ENCODE measurements around the gene GLOD5.

DNA sequence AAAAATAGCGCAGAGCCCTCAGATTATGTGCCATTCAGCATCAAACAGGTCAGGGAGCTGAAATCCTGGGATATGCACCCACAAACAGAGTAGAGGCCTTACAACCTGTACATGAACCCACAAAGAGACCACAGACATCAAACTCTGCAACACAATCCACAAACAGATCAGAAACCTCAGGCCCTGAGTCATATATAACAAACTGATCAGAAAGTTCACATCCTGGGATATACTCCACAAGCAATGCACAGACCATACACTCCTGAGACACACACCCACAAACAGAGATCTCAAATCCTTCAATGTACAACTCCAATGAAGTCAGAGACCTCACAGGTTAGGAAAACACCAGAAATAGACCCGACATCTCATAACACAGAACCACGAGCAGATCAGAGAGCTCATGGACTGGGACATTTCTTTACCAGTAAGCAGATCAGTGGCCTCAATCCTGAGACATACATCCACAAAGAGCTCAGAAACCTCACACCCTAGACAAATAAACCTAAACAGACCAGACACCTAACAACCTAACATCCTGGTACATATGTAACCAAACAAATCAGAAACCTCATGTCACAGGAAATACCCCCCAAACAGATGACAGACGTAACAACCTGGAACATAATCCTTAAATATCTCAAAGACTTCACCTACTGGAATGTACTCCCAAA, 40.8 kb upstream of the GLOD5 start:
- TF ChIP-seq, protein P1, sequence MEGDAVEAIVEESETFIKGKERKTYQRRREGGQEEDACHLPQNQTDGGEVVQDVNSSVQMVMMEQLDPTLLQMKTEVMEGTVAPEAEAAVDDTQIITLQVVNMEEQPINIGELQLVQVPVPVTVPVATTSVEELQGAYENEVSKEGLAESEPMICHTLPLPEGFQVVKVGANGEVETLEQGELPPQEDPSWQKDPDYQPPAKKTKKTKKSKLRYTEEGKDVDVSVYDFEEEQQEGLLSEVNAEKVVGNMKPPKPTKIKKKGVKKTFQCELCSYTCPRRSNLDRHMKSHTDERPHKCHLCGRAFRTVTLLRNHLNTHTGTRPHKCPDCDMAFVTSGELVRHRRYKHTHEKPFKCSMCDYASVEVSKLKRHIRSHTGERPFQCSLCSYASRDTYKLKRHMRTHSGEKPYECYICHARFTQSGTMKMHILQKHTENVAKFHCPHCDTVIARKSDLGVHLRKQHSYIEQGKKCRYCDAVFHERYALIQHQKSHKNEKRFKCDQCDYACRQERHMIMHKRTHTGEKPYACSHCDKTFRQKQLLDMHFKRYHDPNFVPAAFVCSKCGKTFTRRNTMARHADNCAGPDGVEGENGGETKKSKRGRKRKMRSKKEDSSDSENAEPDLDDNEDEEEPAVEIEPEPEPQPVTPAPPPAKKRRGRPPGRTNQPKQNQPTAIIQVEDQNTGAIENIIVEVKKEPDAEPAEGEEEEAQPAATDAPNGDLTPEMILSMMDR (IDR thresholded peaks at IDR 0.05): no peak
- no peak for TF ChIP-seq EZH2 (IDR thresholded peaks at IDR 0.05)
- TF ChIP-seq EZH2phosphoT487 (IDR thresholded peaks at IDR 0.05): no peak

Data from neural progenitor cell (in vitro differentiated cells).